CD4-positive, alpha-beta T cell treated with Interferon alpha-2 for 1 hour (primary cell): ENCODE measurements around the gene FREM3.
"Not testable (repeated sequence)": the region's sequence is repeated elsewhere in the genome, so short reads cannot be mapped to it uniquely, and the experiment has no call there.

Experiments
- DNase-seq, 2 donors: peaks; one replicate each; pipeline ENCODE4 v3.0.0-alpha.2; 2020 to 2022

FREM3 gene

DNA sequence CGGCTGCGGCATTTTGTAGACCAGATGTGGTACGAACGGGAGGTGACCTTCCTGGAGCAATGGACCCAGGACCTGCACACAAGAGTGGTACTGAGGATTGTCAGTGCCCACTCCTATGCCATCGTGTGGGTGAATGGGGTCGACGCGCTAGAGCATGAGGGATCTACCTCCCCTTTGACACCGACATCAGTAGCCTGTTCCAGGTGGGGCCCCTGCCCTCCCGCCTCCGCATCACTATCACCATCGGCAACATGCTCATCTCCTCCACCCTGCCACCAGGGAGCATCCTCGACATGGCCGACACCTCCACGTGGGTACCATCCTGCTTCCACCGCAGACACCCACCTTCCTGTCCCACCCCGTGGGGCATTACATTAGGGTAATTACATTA, 140.7 kb downstream of the FREM3 start:
- DNase-seq = peak in 1 of 2 donors; percentile 42

DNA sequence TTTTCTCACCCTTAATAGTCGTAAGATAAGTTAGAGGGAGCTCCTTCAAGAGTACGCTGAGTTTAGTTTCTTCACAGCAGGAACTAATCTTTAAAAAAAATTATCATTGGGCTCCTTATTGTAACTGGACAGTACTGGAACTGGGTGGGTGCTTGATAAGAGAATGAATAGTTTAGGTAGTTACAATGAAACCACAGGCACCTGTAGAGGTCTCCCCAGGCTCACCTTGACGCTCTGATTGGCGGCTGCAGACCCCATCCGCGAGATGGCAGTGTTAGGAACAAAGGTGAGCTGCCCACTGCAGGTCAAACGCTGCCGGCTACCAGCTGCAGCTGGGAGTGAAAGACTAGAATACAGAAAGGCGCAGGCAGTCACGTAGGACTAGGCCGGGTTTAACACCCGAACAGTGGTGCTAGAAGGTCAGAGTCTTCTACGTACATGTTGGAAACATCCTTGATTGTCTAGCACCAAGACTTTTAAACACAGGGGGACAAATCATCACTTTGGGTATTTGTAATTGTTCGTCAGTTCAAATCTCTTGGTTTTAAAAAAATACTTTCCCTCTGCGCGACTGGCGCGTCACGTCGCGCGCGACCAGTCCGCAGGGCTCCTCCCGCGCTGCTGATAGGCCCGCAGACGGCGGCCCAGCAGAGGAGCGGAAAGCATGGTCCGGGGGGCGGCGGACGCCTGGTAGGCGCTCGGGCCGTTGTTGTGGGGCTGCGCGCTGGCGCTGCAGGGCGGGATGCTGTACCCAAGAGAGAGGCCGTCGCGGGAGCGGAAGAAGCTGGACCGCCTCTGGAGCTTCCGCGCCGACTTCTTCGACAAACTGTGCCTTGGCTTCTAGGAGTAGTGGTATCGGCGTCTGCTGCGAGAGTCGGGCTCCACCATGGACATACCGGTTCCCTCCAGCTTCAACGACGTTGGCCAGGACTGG, 141.4 kb downstream of the FREM3 start:
- DNase-seq = peak; percentile 71 to 81

DNA sequence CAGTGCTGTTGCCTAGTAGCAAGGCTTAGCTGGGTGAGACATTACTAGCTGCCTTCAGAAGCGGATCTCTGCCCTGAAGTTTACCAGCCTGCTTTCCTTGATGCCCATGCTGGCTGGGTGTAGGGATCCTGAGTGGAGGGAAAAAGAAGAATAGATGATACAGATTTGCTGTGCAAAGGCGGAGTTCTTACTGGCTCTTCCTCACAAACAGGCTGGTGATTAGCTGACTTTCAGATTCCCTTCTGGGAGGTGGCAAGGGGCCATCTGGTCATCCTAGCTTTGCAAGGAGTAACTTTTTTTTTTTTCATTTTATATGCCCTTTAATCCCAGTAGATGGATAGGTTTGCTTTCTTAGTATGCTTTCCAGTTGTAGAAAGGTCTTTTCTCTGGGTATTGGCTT, 142.2 kb downstream of the FREM3 start:
- DNase-seq = no peak

DNA sequence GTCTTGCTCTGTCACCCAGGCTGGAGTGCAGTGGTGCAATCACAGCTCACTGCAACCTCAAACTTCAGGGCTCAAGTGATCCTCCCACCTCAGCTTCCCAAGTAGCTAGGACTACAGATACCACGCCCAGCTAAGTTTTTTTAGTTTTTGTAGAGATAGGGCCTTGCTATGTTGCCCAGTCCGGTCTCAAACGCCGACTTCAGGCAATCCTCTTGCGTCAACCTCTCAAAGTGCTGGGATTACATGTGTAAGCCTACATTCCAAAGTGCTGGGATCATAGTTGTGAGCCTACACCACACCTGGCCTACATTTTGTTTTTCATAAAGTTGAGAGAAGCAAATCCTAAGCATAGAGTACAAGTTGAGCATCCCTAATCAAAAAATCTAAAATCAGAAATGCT, 144.8 kb downstream of the FREM3 start:
- no peak for DNase-seq

DNA sequence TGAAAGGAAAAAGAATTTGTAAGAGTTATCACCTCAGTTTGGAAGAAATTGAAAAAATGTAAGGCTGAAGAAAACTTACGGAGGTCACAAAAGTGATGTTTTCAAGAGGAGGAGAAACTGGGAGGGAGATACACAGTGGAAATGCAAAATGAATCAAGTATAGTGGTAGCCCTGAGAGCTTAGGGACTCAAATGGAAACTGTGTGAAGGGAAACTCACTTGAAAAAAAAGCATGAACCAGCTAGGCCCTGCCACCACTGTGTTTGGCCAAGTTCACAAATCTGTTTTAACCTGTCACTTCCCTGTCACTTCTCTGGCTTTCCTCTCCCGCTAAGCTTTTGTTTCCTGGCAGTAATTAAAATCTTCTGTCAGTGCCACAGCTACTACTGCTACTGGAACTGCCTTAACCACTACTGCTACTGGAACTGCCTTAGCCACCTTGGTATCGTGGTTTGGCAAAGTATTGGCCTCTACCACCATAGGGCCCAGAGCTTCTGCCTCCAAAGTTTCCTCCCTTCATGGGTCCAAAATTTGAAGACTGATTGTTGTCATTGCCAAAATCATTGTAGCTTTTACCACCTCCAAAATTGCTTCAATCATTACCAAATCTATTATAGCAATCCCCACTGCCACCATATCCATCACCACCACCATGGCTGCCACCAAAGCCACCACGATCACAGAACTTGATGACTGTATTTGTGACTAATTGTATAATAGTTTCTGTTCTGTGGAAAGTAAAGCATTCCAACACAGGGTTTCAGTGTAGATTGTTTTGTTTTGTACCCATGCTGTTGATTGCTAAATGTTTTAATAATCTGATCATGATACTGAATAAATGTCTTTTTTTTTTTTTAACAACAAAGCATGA, 145.5 kb downstream of the FREM3 start:
- DNase-seq = no peak

DNA sequence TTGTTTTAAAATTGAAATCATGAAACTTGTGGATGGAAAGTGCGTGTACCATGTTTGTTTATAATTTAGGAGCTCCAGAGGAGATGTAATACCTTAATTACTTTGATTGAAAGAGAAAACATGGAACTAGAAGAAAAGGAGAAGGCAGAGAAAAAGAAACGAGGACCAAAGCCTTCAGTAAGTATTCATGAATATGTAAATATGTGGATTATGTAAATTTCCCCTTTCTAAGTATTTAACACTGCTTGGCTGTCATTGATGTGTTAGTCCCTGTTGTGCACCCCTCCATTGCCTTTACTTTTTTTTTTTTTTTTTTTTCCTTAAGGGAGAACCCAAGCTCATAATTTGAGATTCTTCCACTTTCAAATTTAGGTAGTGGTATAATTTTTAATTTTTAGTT, 150.5 kb downstream of the FREM3 start:
- DNase-seq = no peak

DNA sequence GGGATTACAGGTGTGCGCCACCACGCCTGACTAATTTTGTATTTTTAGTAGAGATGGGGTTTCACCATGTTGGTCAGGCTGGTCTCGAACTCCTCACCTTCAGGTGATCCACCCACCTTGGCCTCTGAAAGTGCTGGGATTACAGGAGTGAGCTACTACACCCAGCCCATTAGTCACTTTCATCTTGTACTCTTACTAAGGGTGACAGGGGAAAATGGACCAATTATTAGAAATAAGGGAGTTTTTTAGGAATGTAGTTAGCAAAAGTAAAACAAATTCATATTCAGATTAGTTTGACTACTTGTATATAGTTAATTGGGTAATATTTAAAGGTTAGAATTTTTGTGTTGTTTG, 160.8 kb downstream of the FREM3 start:
- no peak for DNase-seq

DNA sequence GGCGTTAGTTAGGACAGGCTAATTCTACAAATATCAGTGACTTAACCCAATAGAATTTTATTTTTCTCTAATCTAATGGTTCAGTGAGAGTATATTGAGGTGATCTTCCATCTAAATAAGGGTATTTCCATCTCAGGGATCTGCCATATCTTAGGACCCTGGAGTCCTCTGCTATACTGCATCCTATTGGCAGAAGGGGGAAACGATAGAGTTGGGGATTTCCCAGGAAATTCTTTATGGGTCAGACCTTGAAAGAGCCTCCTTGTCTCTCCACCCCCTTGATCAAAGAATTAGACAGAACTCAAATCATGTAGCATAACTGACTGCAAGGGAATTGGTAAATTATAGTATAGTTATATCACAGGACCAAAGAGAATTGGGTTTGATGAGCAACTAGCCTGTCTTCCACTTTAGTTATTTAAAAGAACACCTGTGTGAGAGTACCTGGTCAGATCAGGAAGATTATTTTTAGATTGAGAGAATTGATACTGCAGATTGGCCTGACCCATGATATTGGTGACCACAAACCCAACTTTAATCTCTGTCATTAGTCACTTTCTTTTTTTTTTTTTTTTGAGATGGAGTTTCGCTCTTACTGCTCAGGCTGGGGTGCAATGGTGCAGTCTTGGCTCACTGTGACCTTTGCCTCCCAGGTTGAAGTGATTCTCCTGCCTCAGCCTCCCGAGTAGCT, 161.4 kb downstream of the FREM3 start:
- DNase-seq = peak in 1 of 2 donors; percentile 18

DNA sequence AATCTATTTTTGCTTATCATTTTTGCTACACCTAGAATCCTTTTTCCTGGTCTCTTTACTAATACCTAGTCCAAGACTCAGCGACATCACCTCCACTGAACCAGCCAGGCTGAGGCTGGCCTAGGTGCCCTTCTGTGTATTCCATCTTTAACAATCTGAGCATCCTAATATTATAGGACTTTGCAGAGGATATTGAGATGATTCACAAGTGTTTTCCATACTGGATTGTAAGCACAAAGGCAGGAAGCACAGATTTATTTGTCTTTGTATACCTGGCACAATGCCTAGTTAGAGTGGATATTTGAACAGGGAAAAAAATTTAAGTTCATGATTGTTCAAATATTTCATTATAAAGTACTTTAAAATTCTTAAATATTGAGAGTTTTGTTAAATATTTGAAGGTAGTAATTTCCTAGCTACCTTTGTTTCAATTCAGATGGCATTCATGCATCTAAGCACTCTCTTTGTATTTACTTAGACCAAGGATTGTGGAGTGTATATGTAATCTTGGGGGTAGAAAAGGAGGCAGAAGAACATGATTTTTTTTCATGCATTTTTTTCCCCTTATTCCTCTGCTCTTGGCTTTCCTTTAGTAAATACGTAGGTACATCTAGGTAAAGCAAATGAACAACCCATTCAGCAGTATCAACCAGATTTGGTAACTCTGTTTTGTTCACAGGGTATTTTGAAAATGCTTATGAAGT, 168.5 kb downstream of the FREM3 start:
- no peak for DNase-seq

DNA sequence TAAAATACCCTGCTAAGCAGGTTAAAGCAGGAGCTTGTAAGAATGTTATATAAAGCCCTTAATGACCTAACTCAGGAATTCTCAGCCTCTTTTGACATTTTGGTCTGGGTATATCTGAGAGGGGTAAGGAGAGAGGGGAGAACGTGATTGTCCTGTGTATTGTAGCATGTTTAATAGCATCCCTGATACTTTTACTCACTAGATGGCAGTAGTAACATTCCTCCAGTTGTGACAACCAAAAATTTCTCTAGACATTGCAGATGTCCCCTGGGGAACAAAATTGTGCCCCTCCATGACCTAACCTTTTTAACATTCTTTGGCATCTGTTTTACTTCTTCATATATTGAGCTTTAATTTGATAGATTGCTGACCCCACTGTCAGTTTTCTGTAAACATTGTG, 169.1 kb downstream of the FREM3 start:
- no peak for DNase-seq

DNA sequence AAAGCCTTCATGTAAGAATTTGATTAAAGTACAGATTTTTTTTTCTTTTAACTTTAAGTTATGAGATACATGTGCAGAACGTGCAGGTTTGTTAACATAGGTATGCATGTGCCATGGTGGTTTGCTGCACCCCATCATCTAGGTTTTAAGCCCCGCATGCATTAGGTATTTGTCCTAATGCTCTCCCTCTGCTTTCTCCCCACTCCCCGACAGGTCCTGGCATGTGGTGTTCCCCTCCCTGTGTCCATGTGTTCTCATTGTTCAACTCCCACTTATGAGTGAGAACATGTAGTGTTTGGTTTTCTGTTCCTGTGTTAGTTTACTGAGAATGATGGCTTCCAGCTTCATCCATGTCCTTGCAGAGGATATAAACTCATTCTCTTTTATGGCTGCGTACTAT, 172.4 kb downstream of the FREM3 start:
- DNase-seq = not testable (repeated sequence)
